Sigmoid colon (tissue), 7 donors: Measurements from ENCODE around the gene JAG1. TPM values are rescaled to one million over a fixed set of nuclear protein-coding genes. Genes with fewer than 3 reads are reported as not detected.

Source experiments
- DNase-seq: peaks from one replicate; pipeline ENCODE4 v3.0.0-alpha.2; 2019
- H3K27ac ChIP-seq, 4 donors: fragments of 200-600 bp; sonication (generic); one replicate each; pipeline ENCODE4 v1.5.1; 2016 to 2019; ENCODE audit warnings: mild to moderate bottlenecking in 1 of 4
- H3K27me3 ChIP-seq, 3 donors: fragments of 200-600 bp; sonication (generic); one replicate each; pipeline ENCODE4 v1.5.1; 2019; ENCODE audit warnings: mild to moderate bottlenecking in 1 of 3
- H3K36me3 ChIP-seq, 4 donors: fragments of 200-600 bp; sonication (generic); one replicate each; pipeline ENCODE4 v1.5.1; 2016 to 2019
- H3K4me1 ChIP-seq, 4 donors: fragments of 200-600 bp; sonication (generic); one replicate each; pipeline ENCODE4 v1.5.1; 2017 to 2019
- H3K4me3 ChIP-seq, 4 donors: fragments of 200-600 bp; sonication (generic); one replicate each; pipeline ENCODE4 v1.5.1; 2017 to 2019; ENCODE audit warnings: mild to moderate bottlenecking in 2 of 4, moderate library complexity in 1 of 4
- H3K9me3 ChIP-seq, 4 donors: fragments of 200-600 bp in 3 of 4; sonication (generic) in 3 of 4; one replicate each; pipeline versions ENCODE4 v1.5.1 to v1.6.1; 2013 to 2019
- EP300 ChIP-seq, 4 donors: sonication (generic); formaldehyde crosslinking; IDR thresholded peaks; one replicate each; pipeline ENCODE4 v1.6.1; 2017; ENCODE audit warnings: antibody characterized with exemption in 4 of 4
- POLR2A ChIP-seq, 2 donors: fragments of 450-650 bp; IDR thresholded peaks; one replicate each; pipeline ENCODE4 v1.6.1; 2016; ENCODE audit warnings: antibody characterized with exemption in 2 of 2, mild to moderate bottlenecking in 2 of 2, moderate library complexity in 2 of 2
- POLR2AphosphoS5 ChIP-seq, 4 donors: sonication (generic); formaldehyde crosslinking; IDR thresholded peaks; one replicate each; pipeline ENCODE4 v1.6.1; 2017; ENCODE audit warnings: antibody characterized with exemption in 4 of 4
- WGBS, 2 donors: extraction: QIAGEN DNeasy Blood & Tissue Kit; methylation state at CpG; one replicate each; pipeline ENCODE4 v1.1.7; 2013; 5-methylcytosine and 5-hydroxymethylcytosine counted together
- intact Hi-C: fragments of 100-400 bp; cut with DNase I; formaldehyde crosslinking; loops from one replicate; pipeline ENCODE4 v1.15.1; 2023
- polyA plus RNA-seq, 3 donors: library from polyadenylated mRNA; stranded (reverse); fragments of 200-250 nt; gene quantifications; one replicate each; pipeline ENCODE4 v1.2.3, GENCODE V29; 2013
- total RNA-seq, 4 donors: library from RNA; depleted of rRNA; stranded (reverse); fragments of >200 nt; gene quantifications; one replicate each; pipeline ENCODE4 v1.1.0, GENCODE V29; 2016
- TF ChIP-seq, protein P1 (sequence below), 4 experiments: fragments of 450-650 bp in 3 of 4; fragments of 200-600 bp in 1 of 4; IDR thresholded peaks; one replicate each; pipeline ENCODE4 v1.5.1; 2016 to 2019; ENCODE audit warnings: antibody characterized with exemption in 4 of 4, mild to moderate bottlenecking in 3 of 4, moderate library complexity in 2 of 4
- donor health status: healthy with polysubstance abuse.
- donor health status: Bipolar disorder and iron deficiency.
- donor health status: healthy.

Gene JAG1
- total and polyA plus RNA-seq, 7 donors: 3.9 to 76.4 (median 32.4) TPM

DNA sequence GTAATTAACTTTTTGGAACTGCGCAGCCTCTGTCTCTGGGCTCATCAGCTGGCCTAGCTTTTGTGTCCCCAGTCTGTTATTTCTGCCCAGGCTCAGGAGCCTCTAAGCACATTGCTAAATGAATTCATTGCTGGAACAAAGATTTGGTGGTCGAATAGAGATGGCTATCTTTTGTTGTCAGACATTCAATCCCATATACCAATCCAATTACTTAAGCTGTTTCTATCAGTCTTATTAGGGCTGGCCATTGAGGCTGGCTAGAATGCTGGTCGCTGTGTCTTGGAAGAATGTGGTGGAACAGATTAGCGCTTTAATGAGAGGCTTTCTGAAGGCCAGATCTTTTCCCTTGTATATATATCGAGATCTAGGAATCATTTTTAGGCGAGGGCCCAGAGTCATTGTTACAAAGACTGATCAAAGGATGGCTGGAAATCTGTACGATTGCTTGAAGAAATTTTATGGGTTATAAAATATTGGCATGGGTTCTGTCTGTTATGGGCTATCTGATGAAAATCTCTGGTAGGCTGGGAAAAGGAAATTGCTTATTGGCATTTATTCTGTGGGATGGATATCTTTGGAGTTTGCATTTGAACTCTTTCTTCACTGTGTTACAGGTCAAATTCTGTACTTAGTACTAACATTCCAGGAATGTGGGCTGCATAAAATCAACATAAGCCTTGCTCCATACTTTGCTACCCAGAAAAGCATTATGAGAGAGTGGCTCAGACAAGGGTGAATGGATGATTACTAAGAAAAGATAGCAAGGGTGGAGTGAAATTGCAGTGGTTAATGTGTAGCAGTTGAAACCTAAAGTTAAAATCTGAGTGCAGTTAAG lies 34.8 kb upstream of the JAG1 start:
- Histone ChIP-seq H3K4me3 (no peak overlapping the region), H3K9me3 (no peaks in the 10 kb centered on the region), H3K4me1 (peaks cover 0 to 13% (median 8%) of the 10 kb centered on the region in 4 donors), H3K27me3 (no peaks in the 10 kb centered on the region), H3K27ac (no peak overlapping the region), H3K36me3 (no peaks in the 10 kb centered on the region)
- no peak for DNase-seq
- 26 to 77% methylated on average over 7 of the region's 7 CpGs for WGBS, 2 donors
- TF ChIP-seq POLR2AphosphoS5 (IDR thresholded peaks at IDR 0.05): no peak
- TF ChIP-seq, protein P1, sequence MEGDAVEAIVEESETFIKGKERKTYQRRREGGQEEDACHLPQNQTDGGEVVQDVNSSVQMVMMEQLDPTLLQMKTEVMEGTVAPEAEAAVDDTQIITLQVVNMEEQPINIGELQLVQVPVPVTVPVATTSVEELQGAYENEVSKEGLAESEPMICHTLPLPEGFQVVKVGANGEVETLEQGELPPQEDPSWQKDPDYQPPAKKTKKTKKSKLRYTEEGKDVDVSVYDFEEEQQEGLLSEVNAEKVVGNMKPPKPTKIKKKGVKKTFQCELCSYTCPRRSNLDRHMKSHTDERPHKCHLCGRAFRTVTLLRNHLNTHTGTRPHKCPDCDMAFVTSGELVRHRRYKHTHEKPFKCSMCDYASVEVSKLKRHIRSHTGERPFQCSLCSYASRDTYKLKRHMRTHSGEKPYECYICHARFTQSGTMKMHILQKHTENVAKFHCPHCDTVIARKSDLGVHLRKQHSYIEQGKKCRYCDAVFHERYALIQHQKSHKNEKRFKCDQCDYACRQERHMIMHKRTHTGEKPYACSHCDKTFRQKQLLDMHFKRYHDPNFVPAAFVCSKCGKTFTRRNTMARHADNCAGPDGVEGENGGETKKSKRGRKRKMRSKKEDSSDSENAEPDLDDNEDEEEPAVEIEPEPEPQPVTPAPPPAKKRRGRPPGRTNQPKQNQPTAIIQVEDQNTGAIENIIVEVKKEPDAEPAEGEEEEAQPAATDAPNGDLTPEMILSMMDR (IDR thresholded peaks at IDR 0.05): no peak
- no peak for TF ChIP-seq POLR2A (IDR thresholded peaks at IDR 0.05)
- TF ChIP-seq EP300 (IDR thresholded peaks at IDR 0.05): no peak
- intact Hi-C loops: no loop called here

- Histone ChIP-seq H3K27me3 (no peaks in the 10 kb centered on the region), H3K9me3 (no peaks in the 10 kb centered on the region), H3K36me3 (no peaks in the 10 kb centered on the region), H3K4me1 (peaks cover 0 to 9% (median 5%) of the 10 kb centered on the region in 4 donors), H3K4me3 (no peak overlapping the region), H3K27ac (no peak overlapping the region)
- intact Hi-C loops: no loop called here
- DNase-seq: no peak
- TF ChIP-seq EP300 (IDR thresholded peaks at IDR 0.05) (no peak), POLR2AphosphoS5 (IDR thresholded peaks at IDR 0.05) (no peak), POLR2A (IDR thresholded peaks at IDR 0.05) (no peak)
- TF ChIP-seq, protein P1 (IDR thresholded peaks at IDR 0.05): no peak
- 68 to 84% methylated on average over 1 of the region's 1 CpG for WGBS, 2 donors
Measured at GRCh38 chr20:10707791-10708190, 34.0 kb upstream of the JAG1 start.

DNA sequence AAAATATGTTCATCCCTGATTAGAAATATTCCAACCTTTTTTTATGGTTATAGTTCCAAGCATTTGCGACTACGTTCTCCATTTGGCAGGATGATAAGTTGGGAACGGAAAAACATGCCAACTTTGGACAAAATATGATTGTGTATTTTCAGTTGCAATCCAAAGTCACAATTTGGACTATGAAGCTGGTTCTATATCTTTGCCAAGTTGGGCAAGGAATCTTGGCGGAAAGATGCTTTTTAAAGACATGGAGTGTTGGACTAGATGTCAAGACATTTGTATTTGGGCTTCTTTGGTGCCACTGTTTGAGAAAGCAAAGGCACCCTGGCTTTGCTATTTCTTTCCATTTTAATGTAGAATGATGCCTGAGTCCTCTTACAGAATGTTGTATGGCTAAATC lies 33.3 kb upstream of the JAG1 start:
- TF ChIP-seq, protein P1 (IDR thresholded peaks at IDR 0.05): no peak
- TF ChIP-seq POLR2A (IDR thresholded peaks at IDR 0.05) (no peak), POLR2AphosphoS5 (IDR thresholded peaks at IDR 0.05) (no peak), EP300 (IDR thresholded peaks at IDR 0.05) (no peak)
- no peaks in the 10 kb centered on the region for H3K27me3 ChIP-seq
- no peaks in the 10 kb centered on the region for H3K36me3 ChIP-seq
- H3K4me3 ChIP-seq: no peak overlapping the region
- no peak overlapping the region for H3K27ac ChIP-seq
- no peaks in the 10 kb centered on the region for H3K9me3 ChIP-seq
- intact Hi-C loops: no loop called here
- WGBS, 2 donors: 92 to 96% methylated on average over 4 of the region's 4 CpGs
- peaks cover 0 to 9% (median 5%) of the 10 kb centered on the region in 4 donors for H3K4me1 ChIP-seq
- no peak for DNase-seq

GRCh38 chr20:10706460-10706811 lies 32.6 kb upstream of the JAG1 start:
- intact Hi-C loops: no loop called here
- TF ChIP-seq POLR2A (IDR thresholded peaks at IDR 0.05) (no peak), POLR2AphosphoS5 (IDR thresholded peaks at IDR 0.05) (no peak), EP300 (IDR thresholded peaks at IDR 0.05) (no peak)
- TF ChIP-seq, protein P1 (IDR thresholded peaks at IDR 0.05): no peak

More at GRCh38 chr20:10706460-10706811, 32.6 kb upstream of the JAG1 start:
- H3K27ac ChIP-seq: no peak overlapping the region
- H3K4me1 ChIP-seq: peaks cover 0 to 9% (median 5%) of the 10 kb centered on the region in 4 donors
- WGBS, 2 donors: 95 to 97% methylated on average over 12 of the region's 12 CpGs
- no peak overlapping the region for H3K4me3 ChIP-seq
- H3K27me3 ChIP-seq: no peaks in the 10 kb centered on the region
- H3K36me3 ChIP-seq: no peaks in the 10 kb centered on the region
- DNase-seq: no peak
- no peaks in the 10 kb centered on the region for H3K9me3 ChIP-seq
